NCI-H146 treated with DMSO at 0.1 percent for 48 hours (cell line): Measurements from ENCODE around the gene TAGLN2.
A peak's percentile ranks its signal among the peaks of the same experiment; 100 is the strongest.

Experiments used
- DNase-seq: peaks from one replicate; lab custom pipeline; 2025; ENCODE audit not compliant: unreplicated experiment; lab: John Stamatoyannopoulos, UW

TAGLN2 gene

GRCh38 chr1:159924791-159925718, at the start of gene TAGLN2:
Gene TAGLN2 (minus strand): TSS chr1:159925507. CDS start chr1:159920509, 4,998 bp downstream.
- DNase-seq: peak; percentile 31

- DNase-seq: no peak
Observed at GRCh38 chr1:159974350-159974965, 49.2 kb upstream of the TAGLN2 start.

GRCh38 chr1:159973350-159973940, 48.1 kb upstream of the TAGLN2 start:
- DNase-seq: no peak

GRCh38 chr1:159972443-159973205, 47.3 kb upstream of the TAGLN2 start:
- no peak for DNase-seq

GRCh38 chr1:159970932-159971342, 45.6 kb upstream of the TAGLN2 start:
- no peak for DNase-seq

- no peak for DNase-seq
Observed at GRCh38 chr1:159968901-159969300, 43.6 kb upstream of the TAGLN2 start.

GRCh38 chr1:159965263-159965662, 40.0 kb upstream of the TAGLN2 start:
- DNase-seq: no peak

GRCh38 chr1:159964144-159964543, 38.8 kb upstream of the TAGLN2 start:
- DNase-seq: no peak

- DNase-seq: no peak
Observed at GRCh38 chr1:159962176-159962575, 36.9 kb upstream of the TAGLN2 start.

- no peak for DNase-seq
Observed at GRCh38 chr1:159961636-159962035, 36.3 kb upstream of the TAGLN2 start.

GRCh38 chr1:159960721-159961381, 35.5 kb upstream of the TAGLN2 start:
- DNase-seq: no peak

- no peak for DNase-seq
Observed at GRCh38 chr1:159959451-159959850, 34.1 kb upstream of the TAGLN2 start.

- no peak for DNase-seq
Observed at GRCh38 chr1:159958719-159959380, 33.5 kb upstream of the TAGLN2 start.

GRCh38 chr1:159957824-159958268, 32.5 kb upstream of the TAGLN2 start:
- DNase-seq: no peak

- DNase-seq: no peak
Observed at GRCh38 chr1:159955456-159955855, 30.1 kb upstream of the TAGLN2 start.

- DNase-seq: no peak
Observed at GRCh38 chr1:159953536-159954515, 28.5 kb upstream of the TAGLN2 start, which contains the start of gene SLAMF9. Gene SLAMF9 (minus strand): TSS chr1:159954237. CDS start chr1:159954137, 100 bp downstream.

GRCh38 chr1:159952932-159953331, 27.6 kb upstream of the TAGLN2 start:
- DNase-seq: no peak

- DNase-seq: no peak
Observed at GRCh38 chr1:159951551-159951950, 26.2 kb upstream of the TAGLN2 start.

GRCh38 chr1:159951016-159951415, 25.7 kb upstream of the TAGLN2 start:
- no peak for DNase-seq
